CD4-positive, alpha-beta T cell treated with Interleukin-17A for 1 hour (primary cell): ENCODE results near the gene PELO.
"Not testable (repeated sequence)": the region's sequence is repeated elsewhere in the genome, so short reads cannot be mapped to it uniquely, and the experiment has no call there.

Source experiments
- DNase-seq: peaks from one replicate; pipeline ENCODE4 v3.0.0-alpha.2; 2020

The PELO gene

GRCh38 chr5:52802272-52802973 lies 14.7 kb downstream of the PELO start:
- no peak for DNase-seq

- no peak for DNase-seq
Observed at GRCh38 chr5:52802974-52803336, 15.2 kb downstream of the PELO start.

DNA sequence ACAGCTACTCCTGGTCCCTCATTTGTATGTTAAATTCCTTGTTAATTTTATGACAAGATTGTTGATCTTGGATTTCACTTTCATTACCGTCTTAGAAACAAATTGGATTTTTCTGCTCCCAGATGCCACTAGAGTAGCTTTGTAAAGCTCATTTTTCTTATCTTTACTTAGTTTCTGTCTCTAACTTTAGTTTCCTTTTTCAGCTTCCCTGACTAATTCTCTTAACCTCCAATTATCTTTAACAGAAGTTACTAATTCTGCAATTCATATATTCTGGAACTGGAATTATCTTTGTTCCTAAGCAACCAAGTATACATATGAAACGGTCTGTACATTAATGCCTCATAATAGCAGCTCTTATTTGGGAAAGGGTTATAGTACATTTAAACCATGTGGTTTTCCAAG lies 16.7 kb downstream of the PELO start:
- DNase-seq = no peak

- no peak for DNase-seq
Observed at GRCh38 chr5:52804981-52805380, 17.3 kb downstream of the PELO start.

GRCh38 chr5:52805615-52806014 lies 17.9 kb downstream of the PELO start:
- DNase-seq = no peak

DNA sequence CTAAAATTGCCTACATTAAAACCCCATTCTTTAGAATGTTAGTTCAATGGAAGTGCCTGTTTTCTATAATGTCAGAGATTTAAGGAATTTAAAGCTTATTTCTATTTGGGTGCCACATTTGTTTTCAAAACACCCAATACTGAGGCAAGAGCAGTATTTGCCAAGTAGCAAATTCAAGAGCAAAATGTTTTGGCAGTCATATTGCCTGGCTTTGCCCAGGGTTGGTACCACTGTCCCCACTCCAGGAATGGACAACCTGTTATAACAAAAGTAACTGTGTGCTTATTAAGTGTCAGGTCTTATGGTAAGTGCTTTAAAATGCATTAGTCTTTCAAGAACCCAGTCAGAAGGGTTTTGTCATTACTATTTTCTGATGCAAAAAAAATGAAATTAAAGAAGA lies 19.3 kb downstream of the PELO start:
- no peak for DNase-seq

- no peak for DNase-seq
Observed at GRCh38 chr5:52807723-52808122, 20.0 kb downstream of the PELO start.

- DNase-seq = no peak
Observed at GRCh38 chr5:52808316-52808901, 20.7 kb downstream of the PELO start.

DNA sequence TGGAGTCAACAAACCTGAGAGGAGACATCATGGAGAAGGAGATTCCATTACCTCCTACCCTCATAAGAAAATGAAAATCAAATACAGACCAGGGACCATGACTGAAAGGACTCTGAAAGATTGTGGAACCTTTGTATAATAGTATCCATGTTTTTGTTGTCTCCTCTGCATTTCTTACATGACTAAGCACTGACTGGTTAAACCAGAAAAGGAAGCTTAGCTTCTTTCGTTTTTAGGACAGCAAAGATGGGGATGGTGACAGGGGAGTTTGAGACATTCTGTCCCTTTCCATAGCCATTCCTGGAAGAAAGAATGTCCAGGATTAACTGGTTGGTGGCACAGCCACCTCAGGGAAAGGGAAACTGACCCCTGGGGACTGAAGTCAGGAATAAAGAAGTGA lies 22.2 kb downstream of the PELO start:
- no peak for DNase-seq

DNA sequence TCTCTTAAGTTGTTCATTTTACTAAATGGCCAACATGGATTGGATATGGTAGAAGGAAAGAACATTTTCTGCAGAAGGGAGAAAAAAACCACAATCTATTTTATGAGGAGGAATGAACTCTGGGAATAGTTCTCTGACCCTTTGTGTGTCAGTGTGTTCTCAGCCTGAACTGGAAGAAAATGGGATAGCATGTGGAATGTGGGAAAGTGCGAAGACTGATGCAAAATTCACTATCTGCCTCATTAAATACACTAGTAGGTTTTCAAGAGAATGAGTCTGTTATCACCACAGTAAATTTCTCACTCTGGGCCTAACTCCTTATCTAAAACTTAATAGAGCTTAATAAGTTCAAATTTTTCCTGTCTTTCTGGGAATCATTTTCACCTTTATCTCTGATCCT lies 22.7 kb downstream of the PELO start:
- no peak for DNase-seq

GRCh38 chr5:52811067-52811749 lies 23.5 kb downstream of the PELO start:
- no peak for DNase-seq

DNA sequence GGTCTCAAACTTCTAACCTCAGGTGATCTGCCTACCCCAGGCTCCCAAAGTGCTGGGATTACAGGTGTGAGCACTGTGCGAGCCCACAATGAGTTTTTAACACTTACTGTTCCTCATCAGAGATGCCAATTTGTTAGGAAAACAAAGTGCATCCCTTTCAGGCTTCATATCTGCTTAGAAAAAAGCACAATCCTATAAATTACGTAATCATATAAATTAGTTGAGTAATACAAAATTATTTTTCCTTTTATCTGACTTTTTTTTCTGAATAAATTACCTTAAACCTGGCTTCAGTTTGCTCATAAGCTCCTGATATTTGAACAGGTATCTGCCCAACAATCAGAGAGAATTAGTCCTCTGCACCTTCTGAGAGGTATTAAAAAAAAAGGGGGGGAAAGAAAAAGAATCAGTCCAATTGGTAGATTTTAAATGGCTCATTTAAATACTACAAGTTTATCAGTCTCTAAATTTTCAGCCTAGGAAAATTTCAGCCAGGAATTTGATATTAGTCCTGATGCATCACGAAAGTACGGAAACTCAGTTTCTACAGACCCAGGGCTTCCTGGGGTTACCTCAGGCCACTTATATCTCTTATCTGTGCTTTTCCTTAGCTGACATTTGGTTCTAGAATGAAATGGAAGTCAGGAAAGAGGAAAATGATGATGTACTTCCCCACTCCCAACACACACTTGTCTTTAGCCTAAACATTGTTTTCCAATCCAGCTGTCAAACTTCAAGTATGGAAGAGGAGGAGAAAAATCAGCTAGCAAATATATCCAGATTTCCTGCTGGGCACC lies 26.8 kb downstream of the PELO start:
- DNase-seq = no peak

GRCh38 chr5:52817818-52818217 lies 30.1 kb downstream of the PELO start:
- DNase-seq = no peak

DNA sequence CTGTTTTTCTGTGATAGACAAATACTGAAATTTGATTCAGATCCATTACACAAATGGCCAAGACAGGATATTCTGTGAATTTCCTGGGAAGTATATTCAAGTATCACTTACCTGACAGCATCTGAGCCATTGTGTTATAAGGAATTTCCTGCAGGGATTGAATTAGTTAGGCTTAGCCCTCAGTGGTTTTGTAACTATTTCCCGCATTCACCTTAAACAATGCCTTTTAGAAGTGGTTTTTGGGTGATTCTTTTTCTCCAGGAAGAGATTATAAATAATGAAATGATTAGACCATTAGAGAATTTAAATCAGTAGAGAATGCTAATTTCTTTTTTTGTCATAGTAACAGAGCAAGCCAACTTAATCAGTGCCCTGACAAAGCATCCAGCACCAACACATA lies 30.6 kb downstream of the PELO start:
- no peak for DNase-seq

DNA sequence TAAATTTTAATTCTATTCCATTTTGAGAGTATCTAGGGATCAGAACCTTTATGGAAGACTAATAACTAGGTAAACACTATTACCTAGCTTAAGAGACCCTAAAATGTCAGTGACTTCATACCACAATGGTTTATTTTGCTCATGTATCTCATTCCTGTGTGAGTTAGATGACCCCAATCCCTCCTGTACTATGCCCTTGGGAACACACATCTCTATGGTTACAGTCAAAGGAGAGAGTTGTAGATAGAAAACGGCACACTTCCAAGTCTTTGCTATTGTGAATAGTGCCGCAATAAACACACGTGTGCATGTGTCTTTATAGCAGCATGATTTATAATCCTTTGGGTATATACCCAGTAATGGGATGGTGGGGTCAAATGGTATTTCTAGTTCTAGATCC lies 31.1 kb downstream of the PELO start:
- not testable (repeated sequence) for DNase-seq

- DNase-seq = no peak
Observed at GRCh38 chr5:52821901-52822300, 34.2 kb downstream of the PELO start.

DNA sequence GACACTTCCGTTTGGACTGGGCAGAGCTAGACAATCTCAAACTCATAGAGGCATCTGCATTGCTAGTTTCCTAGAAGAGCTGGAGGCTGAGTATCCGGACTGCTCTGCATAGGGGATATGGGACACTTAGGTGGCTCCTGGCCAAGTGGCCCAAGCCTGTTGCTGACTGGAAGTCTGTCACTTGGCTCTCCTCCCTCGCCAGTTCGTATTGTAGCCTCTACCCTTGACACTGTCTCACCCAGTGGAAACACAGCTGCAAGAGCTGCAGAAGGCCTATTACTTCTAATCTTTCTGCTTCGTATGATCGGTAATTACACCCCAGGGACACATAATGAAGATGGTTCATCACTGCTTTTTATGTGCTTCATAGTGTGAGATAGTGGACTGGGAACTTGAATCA lies 34.7 kb downstream of the PELO start:
- no peak for DNase-seq

- no peak for DNase-seq
Observed at GRCh38 chr5:52824827-52825226, 37.1 kb downstream of the PELO start.

- DNase-seq = no peak
Observed at GRCh38 chr5:52825826-52826225, 38.1 kb downstream of the PELO start.

GRCh38 chr5:52827815-52828214 lies 40.1 kb downstream of the PELO start:
- DNase-seq = no peak

- no peak for DNase-seq
Observed at GRCh38 chr5:52829664-52830063, 41.9 kb downstream of the PELO start.

DNA sequence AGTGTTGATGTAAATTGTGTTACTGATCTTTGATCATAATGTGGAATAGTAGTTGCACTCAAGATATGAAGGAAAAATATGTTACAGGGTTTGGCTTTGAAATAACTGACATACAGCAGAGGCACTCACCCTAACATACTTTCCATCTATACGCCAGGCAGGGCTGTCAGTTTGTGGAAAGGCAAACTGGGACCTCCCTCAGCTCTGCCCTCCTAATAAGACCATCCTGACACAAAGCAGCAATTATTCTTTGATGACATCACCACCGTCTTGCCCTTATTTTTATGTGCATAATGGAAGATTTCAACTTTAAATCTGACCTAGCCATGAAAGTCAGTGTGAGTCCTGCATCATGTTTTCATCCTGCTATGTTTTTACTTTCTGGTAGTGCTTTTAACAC lies 42.9 kb downstream of the PELO start:
- no peak for DNase-seq

GRCh38 chr5:52831786-52832511 lies 44.2 kb downstream of the PELO start:
- DNase-seq = no peak
